Ovary (tissue), 3 donors: Measurements from ENCODE around the gene NLRP9.

ENCODE experiments used
- EP300 ChIP-seq: sonication (generic); formaldehyde crosslinking; IDR thresholded peaks from one replicate; pipeline ENCODE4 v1.6.1; 2017; ENCODE audit warnings: antibody characterized with exemption
- TF ChIP-seq, protein P1 (sequence below), 3 donors: fragments of 450-650 bp in 2 of 3; fragments of 200-600 bp in 1 of 3; IDR thresholded peaks; one replicate each; pipeline versions ENCODE4 v1.5.1 to v1.8.0; 2016 to 2022; ENCODE audit warnings: antibody characterized with exemption in 3 of 3, mild to moderate bottlenecking in 1 of 3
- donor health status: DM: no; HTN: no; CAD: no.

- TF ChIP-seq, protein P1, sequence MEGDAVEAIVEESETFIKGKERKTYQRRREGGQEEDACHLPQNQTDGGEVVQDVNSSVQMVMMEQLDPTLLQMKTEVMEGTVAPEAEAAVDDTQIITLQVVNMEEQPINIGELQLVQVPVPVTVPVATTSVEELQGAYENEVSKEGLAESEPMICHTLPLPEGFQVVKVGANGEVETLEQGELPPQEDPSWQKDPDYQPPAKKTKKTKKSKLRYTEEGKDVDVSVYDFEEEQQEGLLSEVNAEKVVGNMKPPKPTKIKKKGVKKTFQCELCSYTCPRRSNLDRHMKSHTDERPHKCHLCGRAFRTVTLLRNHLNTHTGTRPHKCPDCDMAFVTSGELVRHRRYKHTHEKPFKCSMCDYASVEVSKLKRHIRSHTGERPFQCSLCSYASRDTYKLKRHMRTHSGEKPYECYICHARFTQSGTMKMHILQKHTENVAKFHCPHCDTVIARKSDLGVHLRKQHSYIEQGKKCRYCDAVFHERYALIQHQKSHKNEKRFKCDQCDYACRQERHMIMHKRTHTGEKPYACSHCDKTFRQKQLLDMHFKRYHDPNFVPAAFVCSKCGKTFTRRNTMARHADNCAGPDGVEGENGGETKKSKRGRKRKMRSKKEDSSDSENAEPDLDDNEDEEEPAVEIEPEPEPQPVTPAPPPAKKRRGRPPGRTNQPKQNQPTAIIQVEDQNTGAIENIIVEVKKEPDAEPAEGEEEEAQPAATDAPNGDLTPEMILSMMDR (IDR thresholded peaks at IDR 0.05): no peak
- no peak for TF ChIP-seq EP300
These were observed 68.6 kb downstream of the NLRP9 start for GRCh38 chr19:55669418-55670279.
